SH-SY5Y (cell line): Measurements from ENCODE around the gene CDR2L.

Experiments
- GATA2 ChIP-seq: IDR thresholded peaks from 2 replicates; pipeline ENCODE4 v1.6.1; 2011; ENCODE audit warnings: mild to moderate bottlenecking, low read depth, low read length
- GATA3 ChIP-seq: IDR thresholded peaks from 2 replicates; pipeline ENCODE4 v1.6.1; 2011; ENCODE audit warnings: low read depth, mild to moderate bottlenecking, low read length, moderate library complexity

The CDR2L gene

GRCh38 chr17:75031972-75032719 lies 44.7 kb downstream of the CDR2L start:
- TF ChIP-seq GATA2 (no peak), GATA3 (no peak)

GRCh38 chr17:75032720-75033280 lies 45.4 kb downstream of the CDR2L start:
- no peak for TF ChIP-seq GATA3
- TF ChIP-seq GATA2, result no peak

- TF ChIP-seq GATA3 (no peak), GATA2 (peak; percentile 17; the same call in 1 of the 2 replicates)
These were observed 46.2 kb downstream of the CDR2L start for GRCh38 chr17:75033346-75034235.

- TF ChIP-seq GATA2 (no peak), GATA3 (no peak)
These were observed 46.9 kb downstream of the CDR2L start for GRCh38 chr17:75034236-75034908.

GRCh38 chr17:75036643-75037268 lies 49.3 kb downstream of the CDR2L start:
- TF ChIP-seq GATA2 (no peak), GATA3 (no peak)

- TF ChIP-seq GATA2 (no peak), GATA3 (no peak)
These were observed 51.8 kb downstream of the CDR2L start for GRCh38 chr17:75039238-75039637.

GRCh38 chr17:75041656-75042280 lies 54.3 kb downstream of the CDR2L start:
- TF ChIP-seq GATA2 (no peak), GATA3 (no peak)

GRCh38 chr17:75044716-75045115 lies 57.3 kb downstream of the CDR2L start:
- TF ChIP-seq GATA3, result no peak
- no peak for TF ChIP-seq GATA2

GRCh38 chr17:75046407-75047289 lies 59.2 kb downstream of the CDR2L start, which contains the start of the genes ATP5PD and KCTD2:
TSS of gene ATP5PD (minus strand) at chr17:75046969. CDS start at chr17:75042650, 4,319 bp downstream.
TSS of gene KCTD2 (plus strand) at chr17:75047225. CDS start at chr17:75047251, 26 bp downstream.
- no peak; the same call in 1 of the 2 replicates for TF ChIP-seq GATA2
- no peak for TF ChIP-seq GATA3

- TF ChIP-seq GATA3 (no peak), GATA2 (no peak)
These were observed 60.1 kb downstream of the CDR2L start for GRCh38 chr17:75047398-75048098.

GRCh38 chr17:75048249-75048878 lies 60.9 kb downstream of the CDR2L start:
- TF ChIP-seq GATA2 (no peak), GATA3 (no peak)
